Suprapubic skin (tissue), 4 donors: Measurements from ENCODE around the gene IGF2R. TPM values are rescaled to one million over a fixed set of nuclear protein-coding genes. Genes with fewer than 3 reads are reported as not detected.

Source experiments
- DNase-seq, 2 donors: peaks; one replicate each; pipeline ENCODE4 v3.0.0-alpha.2; 2019; ENCODE audit warnings: low spot score in 2 of 2
- H3K27ac ChIP-seq: fragments of 200-600 bp; sonication (generic); one replicate; pipeline ENCODE4 v1.5.1; 2019
- H3K27me3 ChIP-seq: fragments of 200-600 bp; sonication (generic); one replicate; pipeline ENCODE4 v1.5.1; 2019
- H3K36me3 ChIP-seq: fragments of 200-600 bp; sonication (generic); one replicate; pipeline ENCODE4 v1.5.1; 2019
- H3K4me1 ChIP-seq: fragments of 200-600 bp; sonication (generic); one replicate; pipeline ENCODE4 v1.5.1; 2019
- H3K4me3 ChIP-seq: fragments of 200-600 bp; sonication (generic); one replicate; pipeline ENCODE4 v1.5.1; 2019; ENCODE audit warnings: mild to moderate bottlenecking
- H3K9me3 ChIP-seq: fragments of 200-600 bp; sonication (generic); one replicate; pipeline ENCODE4 v1.5.1; 2019
- CTCF ChIP-seq, 2 donors: fragments of 200-600 bp in 1 of 2; fragments of 450-650 bp in 1 of 2; sonication (generic) in 1 of 2; IDR thresholded peaks; one replicate each; pipeline ENCODE4 v1.5.1; 2016 to 2019; ENCODE audit warnings: antibody characterized with exemption in 2 of 2, mild to moderate bottlenecking in 1 of 2, moderate library complexity in 1 of 2
- EP300 ChIP-seq: sonication (generic); formaldehyde crosslinking; IDR thresholded peaks from one replicate; pipeline ENCODE4 v1.6.1; 2017; ENCODE audit warnings: antibody characterized with exemption
- POLR2A ChIP-seq, 2 donors: fragments of 450-650 bp; IDR thresholded peaks; one replicate each; pipeline ENCODE4 v1.6.1; 2017; ENCODE audit warnings: antibody characterized with exemption in 2 of 2, mild to moderate bottlenecking in 2 of 2, moderate library complexity in 2 of 2
- POLR2AphosphoS5 ChIP-seq, 3 donors: sonication (generic); formaldehyde crosslinking; IDR thresholded peaks; one replicate each; pipeline ENCODE4 v1.6.1; 2017; ENCODE audit warnings: antibody characterized with exemption in 3 of 3
- WGBS: methylation state at CpG from one replicate; pipeline ENCODE4 v1.1.5; 2018; 5-methylcytosine and 5-hydroxymethylcytosine counted together
- total RNA-seq, 4 donors: library from RNA; depleted of rRNA; stranded (reverse); fragments of >200 nt; gene quantifications; one replicate each; pipeline ENCODE4 v1.1.0, GENCODE V29; 2016

Gene IGF2R
- total RNA-seq, 4 donors from 2014 or later, result 58.2 to 137 (median 90.6) TPM

DNA sequence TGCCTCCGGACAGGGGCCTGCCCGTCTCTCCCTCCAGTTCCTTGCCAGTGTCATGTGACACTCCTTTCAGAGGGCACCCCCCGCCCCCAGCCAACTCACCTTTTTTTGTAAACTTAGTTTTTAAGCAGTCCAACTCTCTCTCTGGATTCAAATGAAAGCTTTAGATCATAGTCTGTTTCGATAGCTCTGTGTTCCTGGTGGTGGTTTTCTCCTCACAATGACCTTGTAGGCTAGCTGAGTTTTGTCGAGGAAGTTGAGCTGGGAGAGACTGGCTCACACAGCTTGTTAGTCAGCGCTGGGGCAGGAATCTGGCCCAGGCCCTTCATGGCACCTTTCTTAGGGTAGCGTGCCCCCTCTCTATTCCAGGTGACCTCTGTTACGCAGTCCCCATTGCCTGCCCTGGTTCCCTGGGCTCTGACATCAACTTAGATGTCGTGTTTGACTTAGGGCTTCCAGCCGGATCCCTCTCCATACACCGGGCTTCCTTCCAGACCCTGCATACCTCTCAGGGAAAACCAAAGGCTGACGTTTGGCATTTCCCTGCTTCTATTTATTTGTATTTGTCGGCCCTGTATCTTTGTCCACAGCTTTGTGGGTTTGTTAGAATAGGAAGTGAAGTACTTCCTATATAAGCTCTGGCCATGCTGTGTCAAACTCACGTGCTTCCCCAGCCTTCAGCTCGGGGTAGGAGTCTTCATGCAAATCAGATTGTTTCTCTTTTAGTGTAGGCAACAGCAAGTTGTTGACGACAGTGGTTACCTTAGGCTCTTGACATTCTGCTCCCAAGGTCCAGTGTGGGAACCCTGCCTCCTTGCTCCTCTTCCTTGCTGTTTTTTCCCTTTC is 12.7 kb downstream of the IGF2R start:
- WGBS, result 33% methylated on average over 16 of the region's 16 CpGs
- TF ChIP-seq CTCF (IDR thresholded peaks at IDR 0.05), result no peak
- peak in 1 of 2 donors; percentile 4 for TF ChIP-seq POLR2A (IDR thresholded peaks at IDR 0.05)
- no peak for TF ChIP-seq EP300
- no peak for TF ChIP-seq POLR2AphosphoS5 (IDR thresholded peaks at IDR 0.05)
- Histone ChIP-seq H3K4me3 (peak overlapping the region; percentile 19), H3K9me3 (no peaks in the 10 kb centered on the region), H3K36me3 (no peaks in the 10 kb centered on the region), H3K27me3 (no peaks in the 10 kb centered on the region), H3K27ac (peak overlapping the region; percentile 57), H3K4me1 (peaks cover 91% of the 10 kb centered on the region)
- peak in 1 of 2 donors; percentile 65 for DNase-seq

DNA sequence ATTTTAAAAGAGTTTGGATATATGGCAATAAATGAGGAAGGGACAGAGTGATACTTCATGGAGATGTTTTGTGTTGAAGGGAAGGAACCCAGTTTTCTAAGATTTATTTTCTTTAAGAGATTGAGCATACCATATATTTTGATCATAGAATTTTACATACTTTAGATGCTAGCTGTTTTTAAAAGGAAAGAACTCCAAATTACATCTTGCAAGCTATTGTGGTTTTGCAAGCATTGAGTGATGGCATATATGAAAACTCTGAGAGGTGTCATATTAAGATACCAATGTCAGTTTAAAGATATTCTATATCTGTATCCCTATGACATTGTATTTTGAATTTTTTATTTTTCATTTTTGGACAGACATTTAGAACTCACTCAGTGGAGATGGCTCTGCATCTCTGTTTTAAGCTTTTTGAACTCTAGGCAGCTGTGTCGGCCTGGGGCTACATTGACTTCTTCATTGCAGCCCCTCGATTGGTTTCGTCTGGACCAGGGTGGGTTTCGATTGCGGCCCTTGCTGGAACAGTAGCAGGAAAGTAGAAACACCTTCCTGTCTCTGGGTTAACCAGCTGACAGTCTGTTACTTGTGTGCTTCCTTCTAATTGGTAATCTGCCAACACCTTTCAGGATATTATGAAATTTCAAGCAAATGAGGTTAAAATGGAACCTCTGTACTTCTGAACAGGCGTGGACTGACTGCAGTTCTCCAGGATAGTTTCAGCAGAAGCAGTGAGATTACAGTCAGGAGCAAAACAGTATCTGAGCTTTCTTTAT is 14.0 kb downstream of the IGF2R start:
- TF ChIP-seq CTCF (IDR thresholded peaks at IDR 0.05), result no peak
- TF ChIP-seq EP300, result no peak
- TF ChIP-seq POLR2A (IDR thresholded peaks at IDR 0.05), result no peak
- TF ChIP-seq POLR2AphosphoS5 (IDR thresholded peaks at IDR 0.05), result no peak
- no peak overlapping the region for H3K4me3 ChIP-seq
- no peaks in the 10 kb centered on the region for H3K9me3 ChIP-seq
- no peaks in the 10 kb centered on the region for H3K27me3 ChIP-seq
- WGBS, result 65% methylated on average over 6 of the region's 6 CpGs
- H3K27ac ChIP-seq, result no peak overlapping the region
- H3K4me1 ChIP-seq, result peaks cover 81% of the 10 kb centered on the region
- no peaks in the 10 kb centered on the region for H3K36me3 ChIP-seq
- no peak for DNase-seq

DNA sequence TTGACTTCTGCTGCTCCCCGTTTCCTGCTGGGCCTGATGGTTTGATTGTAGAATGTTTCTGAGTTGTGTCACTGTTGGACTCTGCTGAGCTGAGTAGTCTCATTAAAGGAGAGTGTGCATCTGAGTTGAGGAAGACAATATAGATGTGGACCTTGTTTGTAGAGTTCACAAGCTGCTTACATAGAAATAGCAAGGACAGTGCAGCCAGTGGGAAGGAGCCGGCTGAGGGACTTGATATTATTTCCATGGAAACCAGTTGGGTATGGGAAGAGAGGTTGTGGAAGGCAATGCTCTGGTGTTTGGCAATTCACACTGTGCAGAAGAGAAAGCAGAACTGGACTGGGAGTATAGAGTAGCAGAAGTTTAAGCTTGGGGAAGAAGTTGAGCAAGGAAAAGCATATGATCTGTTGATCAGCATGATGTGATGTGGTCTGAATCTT is 14.8 kb downstream of the IGF2R start:
- no peaks in the 10 kb centered on the region for H3K9me3 ChIP-seq
- no peak overlapping the region for H3K27ac ChIP-seq
- TF ChIP-seq POLR2AphosphoS5 (IDR thresholded peaks at IDR 0.05), result no peak
- no peak for TF ChIP-seq CTCF (IDR thresholded peaks at IDR 0.05)
- TF ChIP-seq POLR2A (IDR thresholded peaks at IDR 0.05), result no peak
- no peak for TF ChIP-seq EP300
- H3K27me3 ChIP-seq, result no peaks in the 10 kb centered on the region
- no peak for DNase-seq
- WGBS, result 42% methylated on average over 2 of the region's 2 CpGs
- H3K4me3 ChIP-seq, result no peak overlapping the region
- peaks cover 78% of the 10 kb centered on the region for H3K4me1 ChIP-seq
- H3K36me3 ChIP-seq, result no peaks in the 10 kb centered on the region

GRCh38 chr6:159984268-159984786 is 15.4 kb downstream of the IGF2R start:
- Histone ChIP-seq H3K27ac (no peak overlapping the region), H3K4me3 (no peak overlapping the region), H3K9me3 (no peaks in the 10 kb centered on the region), H3K27me3 (no peaks in the 10 kb centered on the region), H3K36me3 (no peaks in the 10 kb centered on the region), H3K4me1 (peaks cover 78% of the 10 kb centered on the region)
- 91% methylated on average over 11 of the region's 11 CpGs for WGBS
- DNase-seq, result peak in 1 of 2 donors; percentile 60
- no peak for TF ChIP-seq POLR2AphosphoS5 (IDR thresholded peaks at IDR 0.05)
- TF ChIP-seq POLR2A (IDR thresholded peaks at IDR 0.05), result no peak
- no peak for TF ChIP-seq CTCF (IDR thresholded peaks at IDR 0.05)
- no peak for TF ChIP-seq EP300
